Immature natural killer cell (primary cell): ENCODE measurements around the gene AEN. TPM values are rescaled to one million over a fixed set of nuclear protein-coding genes. Genes with fewer than 3 reads are reported as not detected.

ENCODE experiments used
- DNase-seq, 3 donors: peaks; one replicate each; pipeline ENCODE4 v3.0.0; 2022; ENCODE audit warnings: mixed read lengths in 1 of 3
- H3K27ac Mint-ChIP-seq, 6 donors: one replicate each; pipeline ENCODE4 v1.8.0; 2020; ENCODE audit warnings: mixed read lengths in 6 of 6, mild to moderate bottlenecking in 5 of 6, inconsistent platforms in 4 of 6, moderate library complexity in 3 of 6
- H3K27me3 Mint-ChIP-seq, 3 donors: one replicate each; pipeline ENCODE4 v1.8.0; 2020 to 2021; ENCODE audit warnings: low read depth in 3 of 3, mild to moderate bottlenecking in 3 of 3, mixed read lengths in 3 of 3, moderate library complexity in 3 of 3, inconsistent platforms in 1 of 3
- H3K36me3 Mint-ChIP-seq, 3 donors: one replicate each; pipeline ENCODE4 v1.8.0; 2020; ENCODE audit warnings: mixed read lengths in 3 of 3, inconsistent platforms in 2 of 3, mild to moderate bottlenecking in 2 of 3
- H3K4me1 Mint-ChIP-seq, 2 donors: one replicate each; pipeline ENCODE4 v1.8.0; 2020; ENCODE audit warnings: inconsistent platforms in 2 of 2, mild to moderate bottlenecking in 2 of 2, mixed read lengths in 2 of 2, moderate library complexity in 1 of 2
- H3K4me3 Mint-ChIP-seq, 5 donors: one replicate each; pipeline ENCODE4 v1.8.0; 2020; ENCODE audit warnings: mild to moderate bottlenecking in 5 of 5, mixed read lengths in 5 of 5, inconsistent platforms in 3 of 5, moderate library complexity in 3 of 5
- H3K9me3 Mint-ChIP-seq, 6 donors: one replicate each; pipeline ENCODE4 v1.8.0; 2020; ENCODE audit warnings: mild to moderate bottlenecking in 6 of 6, mixed read lengths in 6 of 6, inconsistent platforms in 4 of 6, moderate library complexity in 3 of 6
- polyA plus RNA-seq, 3 donors: library from polyadenylated mRNA; unstranded; fragments of 300-500 nt; fragmentation: Illumina TruSeq; gene quantifications; one replicate each; pipeline ENCODE4 v1.2.3, GENCODE V29; 2021

The AEN gene
- polyA plus RNA-seq, 3 donors from 2014 or later: 11.6 to 17.8 (median 12.1) TPM

GRCh38 chr15:88652456-88653199 lies 31.5 kb downstream of the AEN start:
- Mint-ChIP-seq H3K27me3 (peaks cover 0 to 3% (median 2%) of the 10 kb centered on the region in 3 donors), H3K4me1 (peaks cover 36 to 47% of the 10 kb centered on the region in 2 donors), H3K27ac (peak overlapping the region in 4 of 6 donors; percentile 57 to 71 (median 60)), H3K9me3 (peaks cover 0 to 2% (median 0%) of the 10 kb centered on the region in 6 donors), H3K36me3 (peaks cover 0 to 20% (median 14%) of the 10 kb centered on the region in 3 donors), H3K4me3 (no peak overlapping the region)
- DNase-seq: no peak

GRCh38 chr15:88653200-88654064 lies 32.3 kb downstream of the AEN start:
- H3K4me1 Mint-ChIP-seq: peaks cover 28 to 41% of the 10 kb centered on the region in 2 donors
- no peak overlapping the region for H3K4me3 Mint-ChIP-seq
- peak overlapping the region in 5 of 6 donors; percentile 44 to 71 (median 58) for H3K27ac Mint-ChIP-seq
- no peak for DNase-seq
- peaks cover 0 to 3% (median 2%) of the 10 kb centered on the region in 3 donors for H3K27me3 Mint-ChIP-seq
- peaks cover 0 to 19% (median 13%) of the 10 kb centered on the region in 3 donors for H3K36me3 Mint-ChIP-seq
- H3K9me3 Mint-ChIP-seq: peaks cover 0 to 2% (median 0%) of the 10 kb centered on the region in 6 donors

GRCh38 chr15:88654430-88655102 lies 33.4 kb downstream of the AEN start:
- Mint-ChIP-seq H3K4me3 (no peak overlapping the region), H3K27ac (peak overlapping the region in 4 of 6 donors; percentile 18 to 59 (median 36)), H3K27me3 (peaks cover 0 to 2% (median under 1%) of the 10 kb centered on the region in 3 donors), H3K36me3 (peaks cover 0 to 12% (median 8%) of the 10 kb centered on the region in 3 donors), H3K4me1 (peaks cover 17 to 30% of the 10 kb centered on the region in 2 donors), H3K9me3 (peaks cover 0 to 2% (median 0%) of the 10 kb centered on the region in 6 donors)
- no peak for DNase-seq

GRCh38 chr15:88655103-88655553 lies 34.0 kb downstream of the AEN start:
- Mint-ChIP-seq H3K36me3 (peaks cover 0 to 10% (median 7%) of the 10 kb centered on the region in 3 donors), H3K27ac (peak overlapping the region in 3 of 6 donors; percentile 18 to 47 (median 47)), H3K27me3 (no peaks in the 10 kb centered on the region), H3K4me3 (no peak overlapping the region), H3K4me1 (peaks cover 12 to 25% of the 10 kb centered on the region in 2 donors), H3K9me3 (peaks cover 0 to 2% (median 0%) of the 10 kb centered on the region in 6 donors)
- no peak for DNase-seq

GRCh38 chr15:88655800-88656488 lies 34.8 kb downstream of the AEN start:
- Mint-ChIP-seq H3K36me3 (peaks cover 0 to 10% (median 7%) of the 10 kb centered on the region in 3 donors), H3K4me1 (peaks cover 10 to 24% of the 10 kb centered on the region in 2 donors), H3K9me3 (peaks cover 0 to 2% (median 0%) of the 10 kb centered on the region in 6 donors), H3K27ac (peak overlapping the region in 2 of 6 donors; percentile 9 to 40), H3K4me3 (no peak overlapping the region), H3K27me3 (no peaks in the 10 kb centered on the region)
- DNase-seq: no peak

- Mint-ChIP-seq H3K27me3 (no peaks in the 10 kb centered on the region), H3K27ac (no peak overlapping the region), H3K9me3 (peaks cover 0 to 2% (median 0%) of the 10 kb centered on the region in 6 donors), H3K4me1 (peaks cover 1 to 16% of the 10 kb centered on the region in 2 donors), H3K36me3 (peaks cover 0 to 10% (median 7%) of the 10 kb centered on the region in 3 donors), H3K4me3 (no peak overlapping the region)
- DNase-seq: no peak
Observed at GRCh38 chr15:88656760-88657221, 35.7 kb downstream of the AEN start.

- Mint-ChIP-seq H3K9me3 (peaks cover 0 to 2% (median 0%) of the 10 kb centered on the region in 6 donors), H3K36me3 (peaks cover 0 to 10% (median 7%) of the 10 kb centered on the region in 3 donors), H3K27ac (peak overlapping the region in 5 of 6 donors; percentile 10 to 65 (median 56)), H3K27me3 (no peaks in the 10 kb centered on the region), H3K4me1 (peaks cover 0 to 16% of the 10 kb centered on the region in 2 donors), H3K4me3 (no peak overlapping the region)
- peak in 1 of 3 donors; percentile 14 for DNase-seq
Observed at GRCh38 chr15:88657326-88658069, 36.4 kb downstream of the AEN start.

GRCh38 chr15:88658070-88658965 lies 37.2 kb downstream of the AEN start:
- H3K27ac Mint-ChIP-seq: no peak overlapping the region
- no peak overlapping the region for H3K4me3 Mint-ChIP-seq

GRCh38 chr15:88658972-88659931 lies 38.1 kb downstream of the AEN start:
- Mint-ChIP-seq H3K4me1 (peaks cover 0 to 11% of the 10 kb centered on the region in 2 donors), H3K36me3 (peaks cover 0 to 7% (median 0%) of the 10 kb centered on the region in 3 donors), H3K27ac (peak overlapping the region in 2 of 6 donors; percentile 45 to 48)

More at GRCh38 chr15:88658070-88658965, 37.2 kb downstream of the AEN start:
- no peaks in the 10 kb centered on the region for H3K9me3 Mint-ChIP-seq
- H3K27me3 Mint-ChIP-seq: no peaks in the 10 kb centered on the region
- H3K36me3 Mint-ChIP-seq: peaks cover 0 to 7% (median 0%) of the 10 kb centered on the region in 3 donors
- peaks cover 0 to 11% of the 10 kb centered on the region in 2 donors for H3K4me1 Mint-ChIP-seq
- DNase-seq: no peak

GRCh38 chr15:88661041-88661700 lies 40.0 kb downstream of the AEN start:
- H3K4me3 Mint-ChIP-seq: no peak overlapping the region

More at GRCh38 chr15:88658972-88659931, 38.1 kb downstream of the AEN start:
- no peaks in the 10 kb centered on the region for H3K27me3 Mint-ChIP-seq
- H3K4me3 Mint-ChIP-seq: no peak overlapping the region
- no peaks in the 10 kb centered on the region for H3K9me3 Mint-ChIP-seq
- DNase-seq: no peak

More at GRCh38 chr15:88661041-88661700, 40.0 kb downstream of the AEN start:
- H3K27ac Mint-ChIP-seq: peak overlapping the region in 3 of 6 donors; percentile 8 to 27 (median 11)
- no peaks in the 10 kb centered on the region for H3K36me3 Mint-ChIP-seq
- no peaks in the 10 kb centered on the region for H3K27me3 Mint-ChIP-seq
- DNase-seq: no peak
- H3K9me3 Mint-ChIP-seq: no peaks in the 10 kb centered on the region
- peaks cover 0 to 4% of the 10 kb centered on the region in 2 donors for H3K4me1 Mint-ChIP-seq
